Embryonic facial prominence (tissue), 1 donor: ENCODE results near the gene HIVEP3.
"Not testable (repeated sequence)": the region's sequence is repeated elsewhere in the genome, so short reads cannot be mapped to it uniquely, and the experiment has no call there.

Experiments
- DNase-seq: peaks from one replicate; pipeline ENCODE4 v3.0.0-alpha.2; 2016; ENCODE audit errors: extremely low spot score

HIVEP3 gene

DNA sequence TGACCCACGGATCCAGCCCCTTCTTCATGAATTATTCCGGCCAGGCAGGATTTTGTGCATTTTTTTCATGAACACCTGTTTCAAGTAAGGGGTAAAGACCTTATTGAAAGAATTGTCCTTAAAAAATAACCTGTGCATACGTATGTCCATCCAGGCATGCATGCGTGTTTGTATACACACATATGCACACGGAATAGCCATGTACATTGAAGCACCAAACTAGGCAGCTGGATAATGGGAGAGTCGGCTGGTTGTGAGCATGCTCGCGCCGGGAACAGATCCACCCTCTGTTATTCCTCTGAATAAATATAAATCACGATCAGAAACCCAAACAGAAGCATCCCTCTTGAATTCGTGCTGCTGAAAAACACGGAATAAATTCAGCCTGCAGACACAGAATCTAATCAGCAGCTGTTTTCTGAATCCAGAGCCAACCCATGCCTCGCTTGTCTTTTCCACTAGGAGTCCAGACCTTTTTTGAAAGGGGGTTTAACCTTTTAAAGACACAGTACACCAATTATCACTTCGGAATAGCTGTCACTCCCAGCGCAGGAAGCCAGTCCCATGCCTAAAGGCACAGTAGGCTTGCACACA is at the start of gene HIVEP3:
Gene HIVEP3 (minus strand): TSS at position 473 of the 594 bp plus-strand sequence.
- DNase-seq: no peak

DNA sequence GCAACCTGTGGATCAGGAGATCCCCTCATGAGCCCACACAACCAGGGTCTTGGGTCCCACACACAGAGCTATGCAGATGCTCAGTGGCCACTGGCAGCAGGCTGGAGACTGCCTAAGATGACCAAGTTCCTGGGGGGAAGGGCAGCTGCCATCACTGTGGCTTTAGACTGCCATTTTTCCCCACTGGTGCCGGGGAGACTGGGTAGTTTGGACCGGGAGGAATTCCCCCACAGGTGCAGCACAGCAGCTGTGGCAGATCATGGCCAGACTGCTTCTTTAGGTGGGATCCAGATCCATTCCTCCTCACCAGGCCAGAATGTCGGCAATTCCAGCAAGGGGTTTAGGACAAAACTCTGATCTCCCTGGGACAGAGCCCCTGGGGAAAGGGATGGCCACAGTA is 45.7 kb upstream of the HIVEP3 start:
- no peak for DNase-seq

DNA sequence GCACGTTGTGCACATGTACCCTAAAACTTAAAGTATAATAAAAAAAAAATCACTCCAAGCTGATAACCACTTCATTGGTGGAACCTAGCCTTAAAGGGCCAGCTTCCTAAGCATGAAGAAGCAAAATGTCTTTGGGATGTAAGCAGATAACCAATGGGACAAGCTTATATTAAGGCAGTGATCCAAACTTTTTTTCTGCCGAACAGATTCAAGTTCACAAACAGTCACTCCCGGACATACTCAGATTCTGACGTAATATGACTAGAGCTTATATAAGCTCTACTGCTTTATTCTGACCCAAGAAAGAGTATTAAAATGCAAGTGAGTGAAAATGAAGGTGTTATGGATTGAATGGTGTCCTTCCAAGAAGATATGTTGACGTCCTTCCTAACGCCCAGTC is 44.9 kb upstream of the HIVEP3 start:
- DNase-seq: no peak

DNA sequence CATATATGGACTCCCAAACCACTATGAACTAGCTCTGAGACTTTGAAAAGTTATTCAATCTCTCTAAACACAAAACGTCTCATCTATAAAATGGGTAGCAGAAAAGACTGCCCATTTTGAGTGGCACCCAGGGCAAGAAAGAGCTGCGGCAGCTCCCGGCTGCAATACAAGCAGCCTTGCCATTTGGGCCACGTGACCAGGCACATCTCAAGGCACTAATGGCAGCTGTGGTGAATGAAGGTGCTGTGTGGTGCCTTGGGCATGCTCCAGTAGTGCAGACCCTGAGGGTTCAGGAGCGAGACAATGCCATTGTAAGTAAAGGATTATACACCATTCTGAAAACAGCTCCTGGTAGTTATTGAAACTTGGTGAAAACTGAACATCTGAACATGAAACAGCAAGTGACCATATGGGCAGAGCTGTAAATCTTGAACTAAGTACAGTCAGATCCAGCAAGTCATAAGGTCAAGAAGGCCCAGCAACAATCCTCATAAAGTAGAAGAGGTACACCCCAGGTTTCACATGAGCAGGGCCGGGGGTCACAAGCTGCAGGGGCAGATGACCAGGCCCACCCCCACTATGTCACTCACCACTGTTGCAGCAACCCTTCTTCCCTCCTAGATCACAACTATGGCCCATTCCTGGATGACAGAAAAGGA is 39.4 kb upstream of the HIVEP3 start:
- no peak for DNase-seq

DNA sequence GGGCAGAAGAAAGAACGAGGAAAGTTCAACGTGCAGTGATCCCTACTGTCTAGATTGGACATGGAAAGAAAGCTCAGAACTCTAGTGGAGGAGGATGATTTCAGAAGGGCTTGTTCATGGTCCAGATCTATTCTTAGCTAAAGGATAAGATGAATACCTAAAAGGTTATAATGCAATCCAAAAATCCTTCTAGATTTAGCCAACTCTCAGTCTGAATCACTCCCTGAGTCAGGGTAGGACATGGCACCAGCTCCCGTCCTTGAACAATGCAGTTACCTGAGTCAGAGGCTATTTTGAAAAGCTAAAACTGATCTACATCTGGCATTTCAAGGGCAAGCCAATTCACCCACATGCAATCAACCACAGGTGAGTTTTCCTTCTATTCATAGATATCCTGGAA is 38.8 kb upstream of the HIVEP3 start:
- no peak for DNase-seq

DNA sequence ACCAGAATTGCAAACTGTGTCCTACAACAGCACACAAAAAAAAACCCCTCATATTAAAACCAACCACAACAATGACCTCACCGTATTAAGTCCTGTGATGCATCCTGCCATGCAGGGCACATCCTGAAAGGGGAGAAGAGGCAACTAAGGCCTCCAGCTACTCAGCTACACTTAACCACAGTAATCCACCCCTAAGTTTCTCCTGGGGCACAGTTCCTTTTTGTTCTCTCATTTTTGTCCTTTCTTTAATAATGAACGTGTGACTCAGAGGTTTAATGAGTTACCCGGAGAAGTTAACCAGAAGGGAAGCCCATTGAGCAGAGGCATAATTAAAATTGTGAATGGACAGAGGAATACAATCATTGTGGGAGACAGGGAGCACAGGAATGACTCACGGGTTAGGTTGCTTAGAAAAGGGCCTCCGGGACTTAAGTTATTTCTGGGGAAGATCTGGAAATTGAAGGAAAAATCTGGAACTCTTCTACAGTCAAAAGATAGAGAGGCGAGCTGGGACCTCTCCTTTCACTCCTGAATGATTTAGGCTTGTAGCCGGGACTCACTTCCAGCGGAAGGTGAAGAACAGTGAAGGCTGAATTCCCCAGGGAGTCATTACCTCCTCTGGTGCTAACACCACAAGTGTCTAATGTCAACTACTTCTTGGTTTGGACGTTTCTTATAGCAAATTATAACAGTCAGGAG is 36.9 kb upstream of the HIVEP3 start:
- DNase-seq: no peak

DNA sequence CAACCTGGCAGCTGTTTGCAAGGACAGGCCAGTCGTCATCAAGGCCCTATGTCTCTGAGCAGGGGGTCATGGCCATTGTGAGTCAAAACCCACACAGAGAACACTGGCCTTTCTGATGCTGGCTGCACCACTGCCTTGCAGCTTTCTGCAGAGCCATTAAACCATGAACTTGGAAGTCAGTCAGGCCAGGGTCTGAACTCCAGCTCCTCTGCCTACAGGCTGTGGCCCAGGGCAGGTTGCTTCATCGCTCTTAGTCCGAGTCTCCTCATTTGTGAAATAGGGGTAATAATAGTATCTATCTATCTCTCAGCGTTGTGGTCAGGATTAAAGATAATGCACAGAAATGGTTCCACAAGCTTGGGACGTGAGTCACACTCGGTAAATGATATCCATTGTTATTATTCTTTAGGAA is 35.8 kb upstream of the HIVEP3 start:
- no peak for DNase-seq

DNA sequence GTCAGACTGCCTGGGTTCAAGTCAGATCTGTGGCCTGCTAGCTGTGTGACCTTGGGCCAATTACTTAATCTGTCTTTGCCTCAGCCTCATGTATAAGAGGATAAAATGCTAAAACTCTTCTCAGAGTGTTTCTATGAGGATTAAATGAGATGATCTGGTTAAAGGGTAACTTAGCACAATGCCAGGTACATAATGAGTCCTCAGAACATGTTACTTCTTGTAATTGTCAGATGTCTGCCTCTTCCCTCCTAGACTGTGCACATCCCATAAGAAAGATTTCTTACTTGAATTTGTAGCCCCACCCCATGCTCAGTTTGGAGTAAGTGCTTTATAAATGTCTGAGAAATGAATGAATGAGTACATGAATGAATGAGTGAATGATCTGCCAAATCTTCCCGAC is 34.6 kb upstream of the HIVEP3 start:
- no peak for DNase-seq

DNA sequence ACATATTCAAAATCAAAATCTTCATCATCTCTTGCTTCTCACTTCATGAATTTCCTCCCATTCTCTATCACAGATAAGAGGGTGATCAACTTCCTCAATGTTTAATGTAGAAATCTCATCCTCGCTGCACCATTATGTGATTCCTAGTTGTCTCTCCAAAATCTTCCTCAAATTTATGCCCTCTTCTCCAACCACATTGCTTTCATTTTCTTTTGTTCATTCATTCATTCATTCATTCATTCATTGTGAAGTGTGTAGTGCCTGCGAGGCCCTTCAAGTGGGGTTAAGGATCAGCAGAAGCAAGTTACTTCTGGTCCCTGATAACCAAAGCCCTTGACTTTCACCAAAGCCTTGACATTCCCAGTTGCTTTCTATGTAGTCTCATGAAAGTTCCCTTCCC is 33.5 kb upstream of the HIVEP3 start:
- DNase-seq: no peak

DNA sequence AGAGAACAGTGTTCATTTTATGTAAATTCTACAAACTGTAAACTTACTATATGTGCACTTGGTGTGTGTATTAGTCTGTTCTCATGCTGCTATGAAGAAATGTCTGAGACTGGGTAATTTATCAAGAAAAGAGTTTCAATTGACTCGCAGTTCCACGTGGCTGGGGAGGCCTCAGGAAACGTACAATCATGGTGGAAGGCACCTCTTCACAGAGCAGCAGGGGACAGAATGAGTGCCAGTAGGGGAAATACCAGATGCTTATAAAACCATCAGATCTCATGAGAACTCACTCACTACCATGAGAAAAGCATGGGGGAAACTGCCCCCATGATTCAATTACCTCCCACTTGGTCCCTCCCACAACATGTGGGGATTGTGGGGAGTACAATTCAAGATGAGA is 32.8 kb upstream of the HIVEP3 start:
- not testable (repeated sequence) for DNase-seq

DNA sequence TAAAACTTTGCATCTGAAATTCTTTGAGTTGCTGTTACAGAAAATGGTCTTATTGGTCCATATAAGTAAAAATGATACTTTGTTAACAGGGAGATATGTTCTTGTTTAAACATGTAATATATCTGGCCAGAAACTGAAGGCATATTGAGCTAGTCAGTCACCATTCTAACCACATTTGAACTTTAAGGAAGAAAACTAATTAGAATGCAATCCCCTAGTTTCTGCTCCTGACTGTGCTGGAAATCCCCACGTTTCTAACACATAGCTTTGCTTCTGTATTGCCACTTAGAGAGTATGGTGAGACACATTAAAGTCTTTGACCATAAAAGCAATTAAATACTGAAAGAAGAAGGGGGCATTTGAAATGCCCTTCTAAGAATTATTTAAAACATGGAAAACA is 32.1 kb upstream of the HIVEP3 start:
- no peak for DNase-seq

DNA sequence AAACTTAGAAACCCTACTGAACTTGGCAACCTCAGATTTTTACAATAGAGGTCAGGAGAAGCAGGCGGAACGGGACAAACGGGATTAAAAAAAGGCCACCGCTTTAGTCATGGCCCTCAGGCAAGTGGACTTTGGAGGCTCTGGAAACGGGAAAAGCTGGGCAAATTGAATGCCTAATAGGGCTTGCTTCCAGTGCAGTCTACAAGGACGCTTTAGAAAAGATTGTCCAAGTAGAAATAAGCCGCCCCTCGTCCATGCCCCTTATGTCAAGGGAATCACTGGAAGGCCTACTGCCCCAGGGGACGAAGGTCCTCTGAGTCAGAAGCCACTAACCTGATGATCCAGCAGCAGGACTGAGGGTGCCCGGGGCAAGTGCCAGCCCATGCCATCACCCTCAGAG is 27.2 kb upstream of the HIVEP3 start:
- not testable (repeated sequence) for DNase-seq

DNA sequence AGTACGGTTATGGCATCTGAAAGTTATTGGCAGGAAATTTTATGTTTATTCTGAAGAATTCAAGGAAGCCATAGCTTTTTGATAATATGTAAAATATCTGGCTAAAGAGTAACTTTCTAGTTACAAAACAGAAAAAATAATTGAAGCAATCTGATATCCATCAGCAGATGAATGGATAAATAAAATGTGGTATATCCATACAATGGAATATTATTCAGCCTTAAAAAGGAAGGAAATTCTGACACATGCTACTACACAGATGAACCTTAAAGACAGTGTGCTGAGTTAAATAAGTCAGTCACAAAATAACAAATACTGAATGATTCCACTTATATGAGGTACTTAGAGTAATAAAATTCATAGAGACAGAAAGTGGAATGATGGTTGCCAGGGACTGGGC is 25.0 kb upstream of the HIVEP3 start:
- DNase-seq: no peak

DNA sequence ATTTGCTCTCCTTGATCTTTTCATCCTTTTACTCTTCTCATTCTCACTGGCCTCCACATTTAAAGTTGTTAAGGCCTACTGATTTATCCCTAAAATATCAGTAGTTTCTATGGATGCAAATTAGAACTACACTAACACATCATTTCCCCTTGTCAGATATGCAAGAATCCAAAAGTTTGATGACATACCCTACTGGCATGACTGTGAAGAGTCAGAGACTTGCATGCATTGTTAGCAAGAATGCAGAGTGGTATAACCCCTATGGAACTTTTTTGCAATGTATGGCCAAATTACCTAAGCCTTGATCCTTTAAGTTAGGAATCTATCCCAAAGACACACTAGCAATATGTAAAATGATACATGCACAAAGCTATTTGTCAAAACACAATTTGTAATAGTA is 23.6 kb upstream of the HIVEP3 start:
- no peak for DNase-seq

DNA sequence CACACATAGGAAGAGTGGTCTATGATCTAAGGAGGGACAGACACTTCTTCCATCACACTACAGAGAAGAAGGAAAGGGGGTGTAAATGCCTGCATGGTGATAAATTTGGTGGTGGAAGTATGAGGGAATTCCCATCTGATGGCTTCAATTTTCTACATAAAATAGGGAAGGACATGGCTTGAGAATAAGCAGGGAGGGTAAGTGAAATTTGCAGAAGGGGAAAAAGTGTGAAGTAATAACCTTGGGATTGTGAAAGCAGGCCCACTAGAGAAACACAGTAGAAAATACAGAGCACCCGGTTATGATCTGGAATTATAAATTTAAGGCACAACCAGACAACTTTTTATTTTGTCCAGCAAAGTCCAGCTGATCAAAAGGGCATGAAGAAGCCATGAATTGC is 22.7 kb upstream of the HIVEP3 start:
- DNase-seq: no peak

DNA sequence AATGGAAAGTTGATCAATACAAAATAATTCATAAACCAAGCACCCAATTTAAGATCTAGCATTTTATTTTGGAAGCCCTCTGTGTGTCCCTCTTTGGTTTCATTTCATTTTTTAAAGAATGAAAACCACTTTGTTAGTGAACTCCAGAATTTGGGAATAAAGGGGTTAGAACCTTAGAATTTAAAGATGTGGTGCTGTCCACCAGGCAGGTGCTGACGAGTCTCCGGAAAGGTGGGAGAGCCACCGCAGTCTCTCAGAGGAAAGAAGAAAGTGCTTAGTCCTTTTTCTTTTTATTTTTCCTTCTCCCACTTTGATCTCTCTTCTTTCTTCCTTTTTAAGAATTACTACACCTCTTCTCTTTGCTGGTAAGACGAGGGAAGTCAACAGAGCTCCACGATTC is 20.5 kb upstream of the HIVEP3 start:
- no peak for DNase-seq

DNA sequence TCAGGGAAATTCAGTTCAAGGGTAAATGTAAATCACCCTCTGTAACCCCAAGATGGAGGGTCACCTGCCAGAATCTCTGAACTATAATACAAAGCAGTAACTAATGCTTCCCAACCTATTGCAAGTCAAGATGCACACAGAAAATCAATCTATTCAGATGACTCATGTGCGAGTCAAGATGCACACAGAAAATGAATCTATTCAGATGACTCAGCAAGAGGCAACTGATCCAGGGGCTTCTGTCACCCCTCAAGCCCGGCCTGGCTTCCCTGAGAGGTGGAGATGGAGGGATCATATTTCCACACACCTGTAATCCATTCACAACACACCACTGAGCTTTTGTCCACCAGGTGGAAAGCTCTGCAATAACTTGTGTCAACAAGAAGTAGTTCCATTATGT is 17.4 kb upstream of the HIVEP3 start:
- DNase-seq: no peak

DNA sequence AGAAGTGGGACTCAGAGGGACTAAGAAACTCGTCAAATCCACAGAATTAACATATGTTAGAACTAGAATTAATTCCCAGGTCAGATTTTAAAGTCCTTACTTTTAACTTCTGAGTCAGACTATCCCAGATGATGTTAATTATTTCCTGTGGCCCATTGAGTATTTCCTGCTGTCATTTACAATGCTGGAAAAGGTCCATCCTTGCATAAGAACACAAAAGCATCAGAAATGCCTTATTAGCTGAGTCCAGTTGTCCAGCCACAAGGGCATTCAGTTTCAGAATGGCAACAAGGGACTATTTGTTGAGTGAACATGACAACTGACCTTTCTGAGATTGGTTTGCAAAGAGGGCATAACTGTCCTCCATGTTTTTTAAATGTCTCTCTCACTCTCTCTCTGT is 16.5 kb upstream of the HIVEP3 start:
- no peak for DNase-seq

DNA sequence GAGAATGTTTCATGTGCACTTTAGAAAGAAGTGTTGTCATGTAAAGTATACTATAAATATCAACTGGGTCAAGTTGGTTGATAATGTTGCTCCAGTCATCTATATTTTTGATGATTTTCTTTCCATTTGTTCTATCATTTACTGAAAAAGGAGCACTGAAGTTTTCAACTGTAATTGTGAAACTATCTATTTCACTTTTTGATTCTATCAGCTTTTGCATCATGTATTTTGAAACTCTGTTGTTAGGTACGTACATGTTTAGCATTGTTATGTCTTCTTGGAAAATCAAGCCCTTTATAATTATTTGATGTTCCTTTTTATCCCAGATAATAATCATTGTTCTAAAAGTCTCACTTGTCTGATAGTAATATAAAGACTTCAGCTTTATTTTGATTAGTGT is 14.4 kb upstream of the HIVEP3 start:
- no peak for DNase-seq

DNA sequence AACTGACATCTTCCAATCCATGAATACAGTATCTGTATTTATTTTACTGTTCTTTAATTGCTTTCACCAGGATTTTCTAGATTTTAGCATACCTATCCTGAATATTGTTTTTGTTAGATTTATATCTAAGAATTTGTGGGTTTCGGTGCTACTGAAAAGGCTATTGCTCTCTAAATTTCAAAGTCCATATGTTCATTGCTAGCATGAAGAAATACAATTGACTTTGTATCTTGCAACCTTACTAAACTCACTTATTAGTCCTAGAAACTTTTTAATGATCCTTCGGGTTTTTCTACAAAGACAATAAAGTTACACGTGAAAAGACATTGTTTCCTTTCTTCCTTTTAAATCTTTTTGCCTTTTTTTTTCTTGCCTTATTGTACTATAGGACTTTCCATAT is 12.9 kb upstream of the HIVEP3 start:
- DNase-seq: no peak

DNA sequence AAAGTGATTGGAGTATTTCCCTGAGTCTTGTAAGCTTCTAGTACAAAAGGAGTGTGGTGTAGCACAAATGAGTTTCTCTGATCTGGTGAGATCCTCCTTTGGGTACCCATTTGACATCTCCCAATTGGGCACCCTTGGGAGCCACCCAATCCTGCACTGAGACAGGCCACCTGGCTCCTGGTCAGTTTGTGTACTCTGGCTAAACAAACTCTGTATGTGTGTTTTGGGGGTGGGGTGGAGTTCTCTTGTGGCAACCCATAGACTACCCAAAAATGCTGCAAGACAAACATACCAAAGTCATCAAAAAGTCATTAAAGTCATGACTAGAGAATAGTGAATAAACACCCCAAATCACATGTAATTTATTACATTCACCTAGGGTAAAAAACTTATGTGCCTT is 8.4 kb upstream of the HIVEP3 start:
- no peak for DNase-seq

DNA sequence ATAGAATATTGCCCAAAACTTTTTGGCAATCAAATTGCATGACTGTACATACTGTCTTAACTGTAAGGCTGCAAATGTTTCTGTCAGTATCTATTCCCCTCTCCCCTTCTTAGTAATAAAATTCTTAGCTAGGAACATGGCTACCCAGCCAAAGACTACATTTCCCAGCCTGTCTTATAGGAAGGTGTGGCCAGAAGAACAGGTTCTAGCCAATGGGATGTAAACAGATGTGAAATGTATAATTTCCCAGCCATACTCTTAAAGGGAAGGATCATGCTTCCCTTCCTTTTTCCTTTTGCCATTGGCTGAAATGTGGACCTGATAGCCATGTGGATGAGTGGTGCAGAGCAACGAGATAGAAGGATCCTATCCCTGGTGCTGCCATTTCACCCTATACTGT is 7.0 kb upstream of the HIVEP3 start:
- no peak for DNase-seq

DNA sequence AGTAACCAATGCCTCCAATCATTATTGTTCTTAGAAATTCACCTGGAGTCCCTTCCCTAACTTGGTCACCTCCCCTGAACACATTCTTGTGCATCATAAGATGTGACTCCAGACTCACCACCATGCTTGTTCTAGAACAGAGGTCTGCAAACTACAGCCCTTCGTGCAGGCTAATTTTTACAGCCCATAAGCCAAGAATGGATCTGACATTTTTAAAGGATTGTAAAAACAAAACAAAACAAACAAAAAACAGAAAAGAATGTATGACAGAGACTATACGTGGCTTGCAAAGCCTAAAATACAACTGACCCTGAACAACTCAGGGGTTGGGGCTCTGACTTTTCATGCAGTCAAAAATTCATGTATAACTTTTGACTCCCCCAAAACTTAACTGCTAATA is 6.2 kb upstream of the HIVEP3 start:
- DNase-seq: no peak
